Subcutaneous adipose tissue (tissue), 4 donors: ENCODE results near the gene FBXO9. TPM values are rescaled to one million over a fixed set of nuclear protein-coding genes. Genes with fewer than 3 reads are reported as not detected.

Experiments used
- CTCF ChIP-seq: fragments of 450-650 bp; IDR thresholded peaks from one replicate; pipeline ENCODE4 v1.5.1; 2016; ENCODE audit warnings: low read depth, mild to moderate bottlenecking, control low read depth, antibody characterized with exemption, moderate library complexity
- total RNA-seq, 4 donors: library from RNA; depleted of rRNA; stranded (reverse); fragments of >200 nt; gene quantifications; one replicate each; pipeline ENCODE4 v1.1.0, GENCODE V29; 2016

Gene FBXO9
- total RNA-seq, 4 donors from 2014 or later = 59.0 to 74.6 (median 69.7) TPM

GRCh38 chr6:53045891-53046673 lies 19.1 kb upstream of the FBXO9 start:
- no peak for TF ChIP-seq CTCF

DNA sequence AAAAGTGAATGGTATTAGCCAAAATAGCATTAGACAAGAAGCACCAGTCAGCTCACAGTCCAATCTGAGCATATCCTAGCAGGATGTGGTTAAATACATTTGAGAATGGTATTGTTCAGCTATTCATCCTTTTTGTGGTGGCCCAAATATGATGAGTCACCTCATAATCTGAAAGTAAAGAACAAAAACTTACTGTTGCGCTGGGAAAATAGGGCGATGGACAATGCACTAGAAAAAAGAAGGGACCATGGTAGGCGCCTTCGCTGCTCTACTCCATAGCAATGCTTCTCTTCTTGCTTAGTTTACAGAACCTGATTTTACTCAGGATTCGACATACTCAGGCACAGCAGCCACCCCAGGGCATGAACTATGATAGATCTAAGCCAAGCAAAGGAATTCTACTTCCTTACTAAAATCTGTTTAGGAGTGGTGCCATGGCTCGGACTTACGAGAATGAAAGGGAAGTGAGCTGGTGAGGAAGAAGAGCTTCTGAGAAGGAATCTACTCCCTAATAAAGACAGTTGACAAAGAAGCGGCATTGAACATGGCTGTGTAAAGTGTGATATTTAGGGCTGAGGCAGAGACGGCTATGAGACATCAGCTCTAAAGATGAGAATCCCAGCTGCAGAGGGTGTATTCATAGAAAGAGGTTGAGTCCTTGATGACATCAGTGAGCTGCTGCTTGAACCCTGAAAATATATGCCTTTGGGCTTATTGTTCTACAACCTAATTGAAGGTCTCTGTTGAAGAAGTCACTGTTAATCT lies 16.6 kb upstream of the FBXO9 start:
- no peak for TF ChIP-seq CTCF

DNA sequence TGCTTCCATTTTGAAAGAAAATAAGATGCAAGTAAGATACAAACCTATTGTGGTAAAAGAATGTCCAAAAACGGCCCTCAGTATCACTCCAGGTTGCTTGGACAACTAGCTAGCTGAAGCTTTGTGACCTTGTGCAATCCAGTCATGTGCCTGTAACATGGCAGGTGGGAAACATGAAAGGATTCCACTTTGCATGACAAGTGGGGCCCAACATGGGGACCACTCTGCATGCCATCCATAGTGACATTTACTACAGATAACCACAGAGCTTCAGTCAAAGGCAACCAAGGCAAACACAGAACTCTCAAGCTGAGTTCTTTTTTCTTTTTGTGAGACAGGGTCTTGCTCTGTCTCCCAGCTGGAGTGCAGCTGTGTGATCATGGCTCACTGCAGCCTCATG lies 15.8 kb upstream of the FBXO9 start:
- TF ChIP-seq CTCF = no peak

- TF ChIP-seq CTCF = no peak
These were observed 10.7 kb upstream of the FBXO9 start for GRCh38 chr6:53054532-53054931.

- TF ChIP-seq CTCF = no peak
These were observed 9.3 kb upstream of the FBXO9 start for GRCh38 chr6:53055873-53056272.

- TF ChIP-seq CTCF = no peak
These were observed 8.9 kb upstream of the FBXO9 start for GRCh38 chr6:53056273-53056672.

DNA sequence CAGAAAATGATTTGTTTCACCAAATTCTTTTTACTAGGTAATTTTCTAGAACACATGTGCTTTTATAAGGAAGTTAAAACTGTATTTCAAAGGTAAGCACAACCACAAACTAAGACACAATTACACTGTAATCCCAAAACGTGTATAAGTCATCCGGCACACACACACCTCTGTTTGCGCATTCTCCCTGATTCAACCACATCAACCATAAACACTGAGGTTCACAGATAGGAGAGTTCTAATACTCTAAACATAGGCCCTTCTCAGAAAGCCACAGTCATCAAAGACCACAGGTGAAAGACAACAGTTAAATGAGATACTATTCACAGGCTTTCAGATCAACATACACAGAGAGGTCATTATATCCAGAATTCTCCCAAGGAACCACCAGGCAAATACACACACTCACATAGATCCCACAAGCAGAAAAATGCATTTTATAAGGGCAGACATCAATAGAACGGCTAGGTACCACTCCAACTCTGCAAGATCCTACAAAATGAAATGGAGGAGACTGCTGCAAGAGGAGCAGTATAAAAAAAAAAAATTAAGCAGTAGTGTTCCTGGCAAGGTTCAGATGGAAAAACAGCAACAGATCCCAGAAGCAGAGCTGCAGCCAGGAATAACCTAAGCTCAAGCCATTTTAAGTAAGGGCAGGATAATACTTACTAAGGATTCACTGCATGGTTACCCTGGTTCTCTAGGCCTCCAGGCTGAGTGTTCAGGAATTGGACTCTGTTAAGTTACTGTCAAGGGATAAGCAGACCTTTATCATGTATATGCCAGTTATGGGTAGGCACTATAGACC lies 6.6 kb upstream of the FBXO9 start:
- TF ChIP-seq CTCF = no peak
